ENCODE results near the gene TDRD7.
A peak's percentile ranks its signal among the peaks of the same experiment; 100 is the strongest.
"Not testable (repeated sequence)": the region's sequence is repeated elsewhere in the genome, so short reads cannot be mapped to it uniquely, and the experiment has no call there.

The TDRD7 gene

GRCh38 chr9:97419309-97419867 lies 7.5 kb downstream of the TDRD7 start:
- no peak for DNase-seq (ENCODE audit: low read depth in 1 of 2, low spot score in 1 of 2)

- DNase-seq (ENCODE audit: low read depth in 1 of 2, low spot score in 1 of 2) = no peak
These were observed 13.6 kb downstream of the TDRD7 start for GRCh38 chr9:97425336-97425972.

GRCh38 chr9:97425973-97426336 lies 14.1 kb downstream of the TDRD7 start:
- DNase-seq (ENCODE audit: low read depth in 1 of 2, low spot score in 1 of 2) = no peak

- DNase-seq (ENCODE audit: low read depth in 1 of 2, low spot score in 1 of 2) = no peak
These were observed 16.0 kb downstream of the TDRD7 start for GRCh38 chr9:97427885-97428284.

GRCh38 chr9:97430316-97431043 lies 18.6 kb downstream of the TDRD7 start:
- no peak for DNase-seq (ENCODE audit: low read depth in 1 of 2, low spot score in 1 of 2)

- DNase-seq (ENCODE audit: low read depth in 1 of 2, low spot score in 1 of 2) = no peak
These were observed 19.1 kb downstream of the TDRD7 start for GRCh38 chr9:97431044-97431441.

- DNase-seq (ENCODE audit: low read depth in 1 of 2, low spot score in 1 of 2) = no peak
These were observed 19.8 kb downstream of the TDRD7 start for GRCh38 chr9:97431549-97432143.

- DNase-seq (ENCODE audit: low read depth in 1 of 2, low spot score in 1 of 2) = no peak
These were observed 25.2 kb downstream of the TDRD7 start for GRCh38 chr9:97437051-97437600.

GRCh38 chr9:97438257-97438656 lies 26.4 kb downstream of the TDRD7 start:
- DNase-seq (ENCODE audit: low read depth in 1 of 2, low spot score in 1 of 2) = no peak

- no peak for DNase-seq (ENCODE audit: low read depth in 1 of 2, low spot score in 1 of 2)
These were observed 26.8 kb downstream of the TDRD7 start for GRCh38 chr9:97438666-97439065.

- DNase-seq (ENCODE audit: low read depth in 1 of 2, low spot score in 1 of 2) = no peak
These were observed 28.3 kb downstream of the TDRD7 start for GRCh38 chr9:97440160-97440559.

- DNase-seq (ENCODE audit: low read depth in 1 of 2, low spot score in 1 of 2) = no peak
These were observed 29.8 kb downstream of the TDRD7 start for GRCh38 chr9:97441729-97442128.

GRCh38 chr9:97445119-97445701 lies 33.3 kb downstream of the TDRD7 start:
- no peak for DNase-seq (ENCODE audit: low read depth in 1 of 2, low spot score in 1 of 2)

GRCh38 chr9:97447001-97447400 lies 35.1 kb downstream of the TDRD7 start:
- DNase-seq (ENCODE audit: low read depth in 1 of 2, low spot score in 1 of 2) = no peak

- not testable (repeated sequence) for DNase-seq (ENCODE audit: low read depth in 1 of 2, low spot score in 1 of 2)
These were observed 41.7 kb downstream of the TDRD7 start for GRCh38 chr9:97453573-97453972.

- not testable (repeated sequence) for DNase-seq (ENCODE audit: low read depth in 1 of 2, low spot score in 1 of 2)
These were observed 44.9 kb downstream of the TDRD7 start for GRCh38 chr9:97456841-97457240.

- no peak for DNase-seq (ENCODE audit: low read depth in 1 of 2, low spot score in 1 of 2)
These were observed 47.4 kb downstream of the TDRD7 start for GRCh38 chr9:97459326-97459725.

- no peak for DNase-seq (ENCODE audit: low read depth in 1 of 2, low spot score in 1 of 2)
These were observed 50.3 kb downstream of the TDRD7 start for GRCh38 chr9:97462159-97462558.

GRCh38 chr9:97462914-97463313 lies 51.0 kb downstream of the TDRD7 start:
- DNase-seq (ENCODE audit: low read depth in 1 of 2, low spot score in 1 of 2) = no peak

- DNase-seq (ENCODE audit: low read depth in 1 of 2, low spot score in 1 of 2) = peak in 1 of 2 donors; percentile 2
These were observed 57.0 kb downstream of the TDRD7 start for GRCh38 chr9:97468658-97469448.

GRCh38 chr9:97470076-97470475 lies 58.2 kb downstream of the TDRD7 start:
- DNase-seq (ENCODE audit: low read depth in 1 of 2, low spot score in 1 of 2) = no peak

All from activated T-helper 1 cell treated with anti-CD3 and anti-CD28 coated beads, Interleukin-2, amount 50 U/mL, for 16 hours (primary cell).